ENCODE measurements around the gene CHI3L2.

CHI3L2 gene

GRCh38 chr1:111256988-111257658, 29.6 kb downstream of the CHI3L2 start:
- DNase-seq: no peak

- DNase-seq: no peak
Measured at GRCh38 chr1:111267801-111268508, 40.4 kb downstream of the CHI3L2 start.

- DNase-seq: no peak
Measured at GRCh38 chr1:111269825-111270406, 42.4 kb downstream of the CHI3L2 start.

- DNase-seq: no peak
Measured at GRCh38 chr1:111270771-111271463, 43.4 kb downstream of the CHI3L2 start.

- no peak for DNase-seq
Measured at GRCh38 chr1:111271464-111271801, 43.9 kb downstream of the CHI3L2 start.

- DNase-seq: no peak
Measured at GRCh38 chr1:111272081-111272480, 44.6 kb downstream of the CHI3L2 start.

GRCh38 chr1:111274653-111275052, 47.1 kb downstream of the CHI3L2 start:
- no peak for DNase-seq

GRCh38 chr1:111275079-111275478, 47.6 kb downstream of the CHI3L2 start:
- no peak for DNase-seq

- DNase-seq: no peak
Measured at GRCh38 chr1:111275780-111276433, 48.4 kb downstream of the CHI3L2 start.

GRCh38 chr1:111279144-111279543, 51.6 kb downstream of the CHI3L2 start:
- no peak for DNase-seq

- no peak for DNase-seq
Measured at GRCh38 chr1:111280267-111280666, 52.8 kb downstream of the CHI3L2 start.

- DNase-seq: no peak
Measured at GRCh38 chr1:111281411-111281810, 53.9 kb downstream of the CHI3L2 start.

- DNase-seq: no peak
Measured at GRCh38 chr1:111283838-111284237, 56.3 kb downstream of the CHI3L2 start.

GRCh38 chr1:111285879-111286278, 58.4 kb downstream of the CHI3L2 start:
- no peak for DNase-seq

- no peak for DNase-seq
Measured at GRCh38 chr1:111286912-111287311, 59.4 kb downstream of the CHI3L2 start.

- no peak for DNase-seq
Measured at GRCh38 chr1:111289371-111289770, 61.9 kb downstream of the CHI3L2 start.

- no peak for DNase-seq
Measured at GRCh38 chr1:111290104-111290503, 62.6 kb downstream of the CHI3L2 start.

GRCh38 chr1:111290630-111291029, 63.1 kb downstream of the CHI3L2 start, which contains the start of gene CHIA:
Gene CHIA (plus strand): TSS chr1:111290851. CDS start chr1:111310468, 19,617 bp downstream.
- DNase-seq: no peak

All from bone marrow (tissue), 2 donors.